Stimulated activated CD4-positive, alpha-beta T cell treated with anti-CD3 and anti-CD28 coated beads, Interleukin-4, amount 100 ng/mL, for 24 hours (primary cell): ENCODE measurements around the gene HEBP1.
"Not testable (repeated sequence)": the region's sequence is repeated elsewhere in the genome, so short reads cannot be mapped to it uniquely, and the experiment has no call there.

Experiments
- DNase-seq: peaks from one replicate; pipeline ENCODE4 v3.0.0-alpha.2; 2020

HEBP1 gene, protein sequence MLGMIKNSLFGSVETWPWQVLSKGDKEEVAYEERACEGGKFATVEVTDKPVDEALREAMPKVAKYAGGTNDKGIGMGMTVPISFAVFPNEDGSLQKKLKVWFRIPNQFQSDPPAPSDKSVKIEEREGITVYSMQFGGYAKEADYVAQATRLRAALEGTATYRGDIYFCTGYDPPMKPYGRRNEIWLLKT

GRCh38 chr12:12999959-13000615 lies at the start of gene HEBP1:
HEBP1 (minus strand) TSS chr12:13000265; CDS start chr12:13000114, 151 bp downstream.
- peak; percentile 96 for DNase-seq

GRCh38 chr12:13049816-13050215 lies 49.8 kb upstream of the HEBP1 start:
- DNase-seq = no peak

GRCh38 chr12:13046964-13047363 lies 46.9 kb upstream of the HEBP1 start:
- no peak for DNase-seq

DNA sequence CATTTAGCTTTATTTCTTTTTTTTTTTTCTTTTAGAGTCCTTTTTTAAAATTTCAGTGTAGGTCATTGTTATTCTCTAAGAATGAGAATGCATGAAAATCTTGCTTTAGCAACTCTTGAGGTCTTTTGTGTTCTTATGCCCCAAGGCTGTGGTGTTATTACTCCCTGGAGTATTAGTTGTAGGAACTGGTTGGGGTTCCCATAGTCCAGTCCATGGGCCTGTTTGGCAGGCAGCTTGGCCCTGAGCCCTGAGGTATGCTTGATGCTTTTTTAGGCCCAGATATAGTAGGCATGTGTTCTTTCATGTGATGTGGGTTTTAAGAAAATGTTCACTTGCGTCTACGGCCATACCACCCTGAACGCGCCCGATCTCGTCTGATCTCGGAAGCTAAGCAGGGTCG lies 45.8 kb upstream of the HEBP1 start:
- no peak for DNase-seq

DNA sequence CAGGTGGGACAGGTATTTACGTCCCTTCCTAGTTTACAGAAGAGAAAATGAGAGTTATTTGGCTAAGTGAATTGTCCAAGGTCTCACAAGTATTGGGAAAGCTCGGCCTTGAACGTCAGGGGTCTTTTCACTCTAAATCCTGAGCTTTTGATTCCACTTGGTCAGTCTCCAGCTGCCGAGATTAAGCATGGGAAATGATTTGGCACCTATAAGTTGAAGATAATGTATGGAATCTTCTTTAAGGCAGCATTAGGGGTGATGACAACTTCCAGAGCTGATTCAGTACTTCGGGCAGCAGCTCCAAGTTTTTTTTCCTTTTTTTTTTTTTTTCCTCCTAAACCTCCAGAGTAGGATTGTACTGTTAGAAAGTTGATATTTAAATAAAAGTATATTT lies 44.8 kb upstream of the HEBP1 start:
- no peak for DNase-seq

DNA sequence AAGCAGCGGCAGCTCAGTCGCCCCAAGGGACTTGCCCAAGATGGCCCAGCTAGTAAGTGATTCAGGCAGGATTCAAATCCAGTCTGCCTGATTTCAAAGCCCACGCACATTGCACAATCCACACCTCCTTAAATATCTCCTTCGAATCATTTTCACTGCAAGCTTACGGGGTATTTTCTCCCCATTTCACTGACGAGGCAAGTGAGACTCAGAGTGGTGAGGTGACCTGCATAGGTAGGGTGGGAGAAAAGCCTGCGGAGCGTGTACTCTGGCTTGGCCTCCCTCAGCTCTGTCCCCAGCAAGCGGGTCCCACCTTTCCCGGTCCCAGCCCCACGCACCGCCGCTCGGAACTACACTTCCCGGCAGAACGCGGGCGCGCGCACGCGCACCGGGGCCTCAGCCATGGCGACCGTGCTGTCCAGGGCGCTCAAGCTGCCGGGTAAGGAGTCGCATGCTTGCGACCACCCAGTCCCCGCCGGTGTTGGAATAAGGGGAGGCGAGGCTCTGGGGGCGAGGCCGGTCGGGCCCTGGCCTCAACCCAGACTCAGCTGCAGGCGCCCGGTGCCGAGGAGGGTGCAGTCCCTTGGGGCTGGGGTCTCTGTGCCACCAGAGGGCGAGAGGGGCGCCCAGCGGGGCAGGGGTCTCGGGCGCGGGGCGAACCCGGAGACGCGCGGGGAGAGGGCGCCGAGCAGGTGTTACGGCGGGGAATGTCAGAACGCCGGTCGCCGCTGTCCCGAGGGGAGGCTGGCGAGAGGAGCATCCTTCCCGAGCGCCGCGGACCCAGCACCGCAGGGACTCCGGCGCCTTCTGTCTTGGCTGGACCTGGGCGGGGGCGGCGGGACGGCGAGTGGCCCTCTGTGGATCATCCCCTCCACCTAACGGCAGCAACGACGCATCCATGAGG lies 44.2 kb upstream of the HEBP1 start, which contains the start of gene FAM234B:
FAM234B (plus strand) TSS at position 380 of the 904 bp plus-strand sequence; CDS start at position 403, 23 bp downstream.
- DNase-seq = peak; percentile 77

GRCh38 chr12:13042666-13043230 lies 42.7 kb upstream of the HEBP1 start:
- no peak for DNase-seq

DNA sequence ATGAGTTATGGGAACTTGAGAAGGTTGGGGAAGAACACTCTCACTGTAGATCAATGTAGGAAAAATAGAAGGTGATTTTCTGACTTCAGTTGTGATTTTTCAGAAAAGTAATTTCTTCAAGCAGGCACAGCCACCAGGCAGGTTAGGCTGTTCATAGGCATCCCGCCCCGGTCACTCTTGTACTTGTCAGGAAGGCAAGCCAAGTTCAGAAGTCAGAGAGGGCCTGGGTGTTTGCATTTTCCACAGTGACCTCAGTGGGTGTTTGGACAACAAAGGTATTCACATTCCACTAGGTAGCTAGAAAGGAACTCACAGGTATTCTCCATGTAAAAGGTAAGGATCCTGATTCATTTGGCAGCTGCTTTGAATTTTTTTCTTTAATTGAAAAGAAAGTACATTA lies 41.2 kb upstream of the HEBP1 start:
- DNase-seq = no peak

DNA sequence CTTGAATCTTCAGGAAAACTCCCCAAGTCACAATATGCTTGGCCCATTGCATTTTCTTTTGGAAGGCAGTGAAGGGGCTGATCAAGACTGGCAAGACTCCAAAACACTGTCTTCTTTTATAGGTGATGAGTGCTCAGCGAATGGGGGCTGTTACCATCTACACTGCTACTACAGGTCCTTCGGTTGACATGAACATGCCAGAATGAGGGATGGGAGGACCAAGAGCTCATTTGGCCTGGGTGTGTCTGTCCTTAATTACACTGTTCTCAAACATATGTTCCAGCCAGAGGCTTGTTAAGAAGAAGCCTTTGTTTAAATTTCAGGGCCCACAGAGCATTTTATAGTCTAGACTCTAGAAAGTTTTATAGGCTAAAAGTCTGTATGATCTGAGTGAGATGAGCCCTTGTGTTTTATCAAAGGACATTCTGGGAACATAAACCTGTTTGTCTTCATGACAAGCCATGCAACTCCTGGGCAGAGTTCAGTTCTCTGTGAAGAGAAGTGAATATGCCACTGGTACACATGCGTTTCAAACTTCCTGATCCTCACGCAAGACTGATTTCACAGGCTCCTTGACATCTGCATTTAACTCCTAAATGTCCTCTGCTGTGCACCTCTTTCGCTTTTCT lies 39.4 kb upstream of the HEBP1 start:
- DNase-seq = no peak

GRCh38 chr12:13038491-13039161 lies 38.6 kb upstream of the HEBP1 start:
- DNase-seq = no peak

DNA sequence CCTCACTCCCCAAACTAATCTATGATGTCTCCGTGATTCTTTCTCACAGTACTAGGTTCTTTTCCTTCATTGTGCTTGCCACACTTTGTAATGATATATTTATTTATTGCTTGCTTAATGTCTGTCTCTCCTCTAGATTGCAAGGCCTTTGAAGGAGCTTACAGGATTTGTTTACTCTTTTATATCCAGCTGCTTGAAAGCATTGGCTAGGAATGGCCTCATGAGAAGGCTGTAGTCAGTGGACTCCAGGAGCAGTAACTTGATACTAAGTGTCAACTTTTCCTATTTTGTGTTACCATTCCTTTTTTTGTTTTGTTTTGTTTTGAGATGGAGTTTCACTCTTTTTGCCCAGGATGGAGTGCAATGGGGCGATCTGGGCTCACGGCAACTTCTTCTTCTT lies 36.8 kb upstream of the HEBP1 start:
- DNase-seq = no peak

GRCh38 chr12:13035335-13035734 lies 35.3 kb upstream of the HEBP1 start:
- DNase-seq = not testable (repeated sequence)

- DNase-seq = no peak
Measured at GRCh38 chr12:13033476-13033875, 33.4 kb upstream of the HEBP1 start.

DNA sequence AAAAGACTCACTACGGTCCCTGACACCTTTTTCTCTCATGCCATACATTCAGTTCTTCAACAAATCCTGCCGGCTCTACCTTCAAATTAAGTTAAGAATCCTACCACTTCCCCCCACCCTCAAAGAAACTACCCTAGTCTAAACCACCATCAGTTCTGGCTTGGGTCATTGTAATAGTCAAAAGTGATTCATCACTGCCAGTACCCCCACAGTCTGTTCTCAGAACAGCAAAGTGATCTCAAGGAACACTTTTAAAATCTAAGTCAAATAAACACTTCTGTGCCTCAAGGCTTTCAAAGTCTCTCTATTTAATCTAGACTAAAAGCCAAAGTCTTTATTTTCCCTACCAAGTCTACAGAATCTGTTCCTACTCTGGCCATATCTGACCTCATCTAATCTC lies 32.1 kb upstream of the HEBP1 start:
- no peak for DNase-seq

DNA sequence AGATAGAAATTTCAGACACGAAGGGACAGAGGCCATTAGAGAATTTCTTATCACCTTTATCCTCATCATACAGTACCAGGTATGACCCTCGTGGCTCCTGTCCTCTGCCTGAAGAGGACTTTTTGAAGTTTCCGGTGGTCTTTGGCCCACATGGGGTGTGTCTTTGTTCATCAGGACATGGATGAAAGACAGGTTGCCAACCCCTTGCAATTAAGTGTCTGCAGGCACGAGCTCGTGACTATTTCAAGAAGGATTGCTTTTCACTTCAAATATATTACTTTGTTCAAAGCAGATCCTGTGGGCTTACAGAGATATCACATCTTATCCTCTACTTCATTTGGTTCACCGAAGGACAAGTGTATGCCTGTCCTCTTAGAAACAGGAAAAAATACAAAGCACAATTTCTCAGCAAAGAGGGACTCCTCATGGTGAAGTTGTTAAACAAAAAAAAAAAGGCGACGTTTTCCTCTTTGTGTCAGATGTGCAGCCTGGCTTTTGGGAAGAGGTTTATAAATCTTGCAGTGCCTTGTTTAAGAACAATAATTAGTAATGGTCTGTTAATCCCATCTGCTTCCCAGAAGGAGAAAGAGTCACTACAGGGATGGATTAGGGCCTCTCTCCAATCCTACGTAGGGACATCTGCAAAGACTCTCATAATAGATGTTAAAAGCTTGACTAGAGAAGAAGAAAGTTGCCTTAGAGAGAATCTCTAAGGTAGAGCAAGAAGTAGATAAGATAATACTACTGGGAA lies 30.7 kb upstream of the HEBP1 start:
- no peak for DNase-seq

DNA sequence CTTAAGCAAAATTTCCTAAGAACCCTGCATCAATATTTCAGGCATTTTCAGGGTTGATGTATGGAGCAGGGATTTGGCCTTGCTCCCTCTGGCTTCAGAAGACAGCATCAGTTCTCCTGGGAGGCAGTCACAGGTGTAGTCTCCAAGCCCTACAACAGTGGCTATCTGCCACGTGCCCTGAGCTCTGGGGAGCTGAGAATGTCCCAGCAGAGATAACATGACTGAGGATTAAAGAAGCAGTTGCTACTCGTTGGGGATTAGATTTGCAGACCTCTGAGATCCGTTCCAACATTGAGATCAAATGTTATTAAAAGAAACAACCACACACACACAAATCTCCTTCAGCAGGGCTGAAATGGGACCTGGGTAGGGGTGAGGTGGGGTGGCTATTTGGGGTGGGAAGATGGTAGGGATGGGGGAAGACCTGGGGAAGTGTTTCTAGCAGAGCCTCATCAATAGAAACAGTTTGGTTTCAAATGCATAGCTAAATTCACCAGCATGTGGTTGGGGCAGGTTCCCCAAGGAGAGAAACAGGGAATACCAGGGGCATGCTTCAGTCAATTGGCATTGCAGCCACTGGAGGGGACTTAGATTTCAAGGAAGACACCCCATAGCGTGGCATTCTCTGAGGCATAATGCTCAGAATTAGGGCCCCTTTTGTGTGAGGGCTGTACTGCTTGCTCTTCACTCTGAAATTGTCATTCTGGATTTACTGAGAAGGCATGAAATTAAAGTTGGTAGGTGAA lies 28.9 kb upstream of the HEBP1 start:
- no peak for DNase-seq

GRCh38 chr12:13027508-13027907 lies 27.4 kb upstream of the HEBP1 start:
- DNase-seq = no peak

DNA sequence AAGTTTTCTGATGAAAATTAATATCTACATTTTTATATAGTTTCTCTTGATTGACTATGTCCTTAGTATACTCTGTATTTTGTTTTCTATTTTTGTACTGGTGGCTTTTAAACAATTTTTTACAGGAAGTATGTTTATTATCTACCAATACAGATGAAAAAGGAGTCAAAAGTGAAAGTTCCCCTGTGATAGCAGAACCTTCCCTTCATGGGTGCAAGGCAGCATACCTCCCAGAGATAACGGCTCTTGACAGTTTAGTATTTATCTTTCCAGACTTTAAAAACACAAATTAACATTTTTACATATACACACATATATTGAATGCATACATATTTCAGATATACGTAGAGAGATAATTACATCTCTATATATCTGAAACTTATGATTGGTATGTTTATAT lies 27.0 kb upstream of the HEBP1 start:
- no peak for DNase-seq

- no peak for DNase-seq
Measured at GRCh38 chr12:13026286-13026685, 26.2 kb upstream of the HEBP1 start.

DNA sequence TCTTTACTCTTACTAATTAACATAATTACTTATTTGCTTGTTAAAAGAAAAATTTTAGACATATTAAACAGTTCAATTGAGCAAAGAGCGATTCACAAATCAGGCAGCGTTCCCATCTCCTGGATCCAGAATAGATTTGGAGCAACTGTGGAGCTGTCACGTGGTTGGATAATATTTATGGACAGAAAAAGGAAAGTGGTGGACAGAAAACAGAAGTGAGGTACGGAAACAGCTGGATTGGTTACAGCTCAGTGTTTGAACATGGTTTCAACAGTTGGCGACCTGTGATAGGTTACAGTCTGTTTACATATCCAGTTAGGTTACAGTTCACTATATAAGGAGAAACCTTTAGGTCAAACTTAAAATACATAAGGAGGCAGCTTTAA lies 24.5 kb upstream of the HEBP1 start:
- no peak for DNase-seq
